IPS-15b (cell line): ENCODE data around the gene TBC1D4.

Experiments used
- H3K27me3 ChIP-seq: one replicate; pipeline ENCODE4 v1.6.1; 2013; ENCODE audit warnings: low read length; ENCODE audit not compliant: control insufficient read depth, insufficient read depth
- H3K36me3 ChIP-seq: one replicate; pipeline ENCODE4 v1.6.1; 2013; ENCODE audit warnings: low read length; ENCODE audit not compliant: control insufficient read depth, insufficient read depth
- H3K4me1 ChIP-seq: one replicate; pipeline ENCODE4 v1.6.1; 2013; ENCODE audit warnings: mild to moderate bottlenecking, low read length; ENCODE audit not compliant: control insufficient read depth, insufficient read depth
- H3K4me3 ChIP-seq: one replicate; pipeline ENCODE4 v1.5.1; 2013; ENCODE audit warnings: low read depth, low read length
- H3K9ac ChIP-seq: one replicate; pipeline ENCODE4 v1.6.1; 2013; ENCODE audit warnings: low read depth, mild to moderate bottlenecking, low read length
- H3K9me3 ChIP-seq: one replicate; pipeline ENCODE4 v1.6.1; 2013; ENCODE audit warnings: mild to moderate bottlenecking, low read length; ENCODE audit not compliant: control insufficient read depth, insufficient read depth

Gene TBC1D4

DNA sequence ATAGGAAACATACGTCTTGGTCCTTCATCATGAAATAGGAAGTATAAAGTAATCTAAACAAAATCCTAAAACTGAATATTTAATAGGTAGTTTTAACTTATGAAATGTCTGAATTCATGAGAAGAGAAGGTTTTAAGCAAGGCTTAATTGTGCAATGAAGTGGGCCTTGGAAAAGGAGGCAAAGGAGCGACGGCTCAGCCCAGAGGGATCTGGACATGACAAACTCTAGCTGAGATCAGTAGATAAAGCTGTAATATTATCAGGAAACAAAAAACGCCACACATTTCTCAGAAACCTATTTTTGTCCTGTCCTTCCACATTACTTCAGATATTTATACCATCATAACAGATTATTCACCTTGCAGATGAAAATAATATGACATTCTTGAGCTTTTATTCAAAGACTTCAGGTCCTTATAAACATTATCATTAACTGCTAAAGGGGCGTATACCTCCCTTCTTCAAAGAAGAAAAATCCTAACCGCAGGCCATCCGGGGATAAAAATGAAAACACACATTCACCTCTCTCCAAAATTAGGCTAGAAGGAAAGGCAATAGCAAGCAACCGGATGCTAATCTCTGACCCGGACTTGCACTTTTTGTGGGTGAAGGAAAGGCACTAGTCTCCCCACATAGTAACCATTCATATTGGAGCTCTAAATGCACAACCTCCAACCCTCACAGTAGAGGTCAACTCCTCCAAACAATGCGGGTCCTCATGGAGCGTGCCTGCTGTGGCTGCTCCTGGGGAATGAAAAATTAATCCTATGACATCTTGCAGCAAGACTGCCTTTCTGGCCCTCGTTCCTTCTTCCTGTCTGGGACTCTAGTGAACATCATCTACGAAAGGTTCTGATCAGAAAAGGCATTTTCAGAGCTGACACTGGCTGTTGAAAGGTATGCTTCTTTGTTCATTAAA, 108.8 kb downstream of the TBC1D4 start:
- no peaks in the 10 kb centered on the region for H3K36me3 ChIP-seq
- no peaks in the 10 kb centered on the region for H3K27me3 ChIP-seq
- no peaks in the 10 kb centered on the region for H3K9me3 ChIP-seq
- H3K4me1 ChIP-seq = no peaks in the 10 kb centered on the region
- no peak overlapping the region for H3K4me3 ChIP-seq
- no peak overlapping the region for H3K9ac ChIP-seq

DNA sequence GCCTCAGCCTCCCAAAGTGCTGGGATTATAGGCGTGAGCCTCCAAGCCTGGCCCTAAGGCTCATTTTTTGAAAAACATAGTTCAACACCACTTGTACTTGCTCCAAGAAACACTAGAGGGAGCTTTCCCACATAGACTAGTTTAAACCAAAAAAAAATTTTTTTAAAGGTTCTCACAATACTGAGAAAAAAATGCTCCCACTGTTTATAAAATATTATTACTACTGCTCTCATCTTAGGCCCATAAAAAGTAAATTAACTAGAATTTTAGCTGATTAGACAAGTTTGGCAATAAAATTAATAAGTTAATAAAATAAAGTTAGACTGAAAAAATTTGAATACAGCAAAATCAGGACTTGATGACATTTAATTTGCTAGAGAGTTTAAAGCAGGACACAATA, 109.5 kb downstream of the TBC1D4 start:
- Histone ChIP-seq H3K4me3 (no peak overlapping the region), H3K36me3 (no peaks in the 10 kb centered on the region), H3K27me3 (no peaks in the 10 kb centered on the region), H3K4me1 (no peaks in the 10 kb centered on the region), H3K9me3 (no peaks in the 10 kb centered on the region), H3K9ac (no peak overlapping the region)

DNA sequence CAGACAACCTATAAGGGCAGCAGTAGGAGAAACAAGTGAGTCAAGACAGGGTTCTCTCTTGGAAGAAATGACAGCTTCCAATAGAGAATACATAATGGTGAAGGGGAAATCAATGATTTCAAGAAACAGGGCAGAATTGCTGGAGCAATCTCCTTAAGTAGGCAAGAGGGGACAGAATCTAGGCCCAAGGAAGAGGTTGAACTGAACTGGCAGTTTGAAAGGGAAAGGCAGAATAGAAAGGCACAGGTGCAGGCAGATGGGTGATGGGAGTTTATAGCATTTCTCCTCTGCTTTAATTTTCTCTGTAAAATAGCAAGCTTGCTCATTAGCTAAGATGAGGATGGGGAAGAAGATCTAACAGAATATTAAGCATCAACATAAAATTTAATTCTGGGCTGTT, 110.8 kb downstream of the TBC1D4 start:
- H3K27me3 ChIP-seq = no peaks in the 10 kb centered on the region
- no peak overlapping the region for H3K4me3 ChIP-seq
- no peaks in the 10 kb centered on the region for H3K9me3 ChIP-seq
- H3K9ac ChIP-seq = no peak overlapping the region
- H3K36me3 ChIP-seq = no peaks in the 10 kb centered on the region
- no peaks in the 10 kb centered on the region for H3K4me1 ChIP-seq

DNA sequence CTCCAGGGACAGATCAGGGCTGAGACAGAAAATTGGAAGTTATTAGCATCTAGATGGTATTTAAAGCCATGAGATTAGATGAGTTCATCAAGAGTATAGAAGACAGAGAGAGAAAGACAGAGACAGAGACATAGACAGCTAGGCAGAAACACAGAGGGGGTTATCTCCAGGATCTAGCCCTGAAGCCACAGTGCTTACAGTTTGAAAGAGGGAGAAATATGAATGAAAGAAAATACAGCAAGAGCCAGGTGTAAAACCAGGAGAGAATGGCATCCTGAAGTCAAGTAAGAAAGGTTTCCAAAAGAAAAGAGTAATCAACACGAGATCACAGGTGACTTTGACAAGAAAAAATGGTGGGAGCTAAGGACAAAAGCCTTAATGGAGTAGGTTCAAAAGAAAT, 111.2 kb downstream of the TBC1D4 start:
- Histone ChIP-seq H3K9ac (no peak overlapping the region), H3K27me3 (no peaks in the 10 kb centered on the region), H3K9me3 (no peaks in the 10 kb centered on the region), H3K4me1 (no peaks in the 10 kb centered on the region), H3K4me3 (no peak overlapping the region), H3K36me3 (no peaks in the 10 kb centered on the region)

DNA sequence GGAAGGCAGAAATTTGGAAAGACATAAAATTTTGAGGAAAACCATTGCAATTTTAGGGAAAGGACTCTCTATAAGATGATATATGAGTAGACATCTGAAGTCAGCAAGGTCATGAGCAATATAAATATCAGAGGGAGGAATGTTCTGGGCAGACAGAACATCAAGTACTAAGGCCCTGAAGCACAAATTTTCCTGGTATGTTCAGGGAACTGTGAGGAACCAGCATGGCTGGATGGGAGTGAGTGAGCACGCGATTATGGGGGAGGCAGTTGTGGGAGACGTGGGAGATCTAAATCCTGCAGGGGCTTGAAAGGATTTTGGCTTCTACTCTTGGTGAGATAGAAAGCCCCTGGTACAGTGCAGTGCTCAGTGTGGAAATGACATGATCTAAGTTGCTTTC, 112.0 kb downstream of the TBC1D4 start:
- Histone ChIP-seq H3K9ac (no peak overlapping the region), H3K4me3 (no peak overlapping the region), H3K9me3 (no peaks in the 10 kb centered on the region), H3K4me1 (no peaks in the 10 kb centered on the region), H3K27me3 (no peaks in the 10 kb centered on the region), H3K36me3 (no peaks in the 10 kb centered on the region)

DNA sequence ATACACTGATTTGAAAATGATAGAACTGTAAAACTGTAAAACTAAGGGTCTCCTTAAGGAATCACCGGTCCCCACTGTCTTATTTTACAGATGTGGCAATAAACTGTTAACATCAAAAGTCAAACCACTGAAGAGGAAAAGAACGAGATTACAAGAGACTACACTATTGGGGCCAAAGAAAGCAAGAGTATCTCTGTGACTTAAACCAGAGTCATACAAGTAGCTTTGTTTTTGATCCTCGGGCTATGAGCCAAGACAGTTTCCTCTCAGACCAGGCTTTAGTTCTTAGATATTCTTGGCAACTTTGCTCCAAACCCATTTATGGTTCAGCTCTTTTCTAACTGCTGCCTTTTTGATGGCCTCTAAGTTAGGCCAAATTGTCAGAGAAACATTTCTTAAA, 113.8 kb downstream of the TBC1D4 start:
- Histone ChIP-seq H3K4me3 (no peak overlapping the region), H3K9me3 (no peaks in the 10 kb centered on the region), H3K27me3 (no peaks in the 10 kb centered on the region), H3K9ac (no peak overlapping the region), H3K36me3 (no peaks in the 10 kb centered on the region), H3K4me1 (no peaks in the 10 kb centered on the region)

DNA sequence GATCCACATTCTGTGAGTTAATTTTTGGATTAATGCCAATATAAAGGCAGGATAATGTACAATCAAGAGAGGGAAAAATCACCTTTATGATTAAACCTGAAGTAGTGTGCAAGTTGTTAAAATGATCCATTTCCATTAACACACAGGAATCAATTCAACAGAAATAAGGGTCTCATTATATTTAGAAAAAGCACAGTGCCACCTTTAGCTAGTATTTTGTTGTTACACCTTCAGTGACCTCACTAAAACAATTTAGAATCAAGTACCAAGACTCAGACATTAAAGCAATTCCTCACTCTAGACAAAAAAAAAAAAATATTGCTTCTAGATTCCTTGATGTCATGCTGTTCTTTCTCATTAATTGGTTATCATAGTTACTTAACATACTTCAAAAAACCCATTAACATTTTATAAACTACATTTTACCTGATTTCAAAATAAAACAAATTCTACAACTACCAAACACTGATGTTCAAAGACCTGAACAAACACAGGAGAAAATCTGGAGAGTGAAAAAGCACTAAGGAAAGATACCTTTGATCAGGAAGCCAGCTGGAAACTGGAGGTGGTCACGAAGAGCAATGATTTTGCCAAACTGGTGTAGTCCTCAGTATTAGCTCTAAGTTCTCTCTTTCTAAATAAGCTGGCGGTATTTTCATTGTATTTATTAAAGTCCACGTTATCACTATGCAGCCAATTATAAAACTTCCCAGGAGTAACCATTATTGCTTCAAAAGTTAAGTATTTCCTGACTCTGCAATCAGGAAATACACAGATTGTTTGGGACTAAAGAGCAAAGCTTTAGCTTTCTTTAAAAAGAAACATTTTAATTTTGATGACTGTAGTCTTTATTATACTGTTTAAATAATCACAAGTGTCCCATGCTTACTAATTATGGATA, 115.3 kb downstream of the TBC1D4 start:
- H3K9me3 ChIP-seq = no peaks in the 10 kb centered on the region
- no peaks in the 10 kb centered on the region for H3K4me1 ChIP-seq
- no peaks in the 10 kb centered on the region for H3K36me3 ChIP-seq
- H3K9ac ChIP-seq = no peak overlapping the region
- no peak overlapping the region for H3K4me3 ChIP-seq
- H3K27me3 ChIP-seq = no peaks in the 10 kb centered on the region

DNA sequence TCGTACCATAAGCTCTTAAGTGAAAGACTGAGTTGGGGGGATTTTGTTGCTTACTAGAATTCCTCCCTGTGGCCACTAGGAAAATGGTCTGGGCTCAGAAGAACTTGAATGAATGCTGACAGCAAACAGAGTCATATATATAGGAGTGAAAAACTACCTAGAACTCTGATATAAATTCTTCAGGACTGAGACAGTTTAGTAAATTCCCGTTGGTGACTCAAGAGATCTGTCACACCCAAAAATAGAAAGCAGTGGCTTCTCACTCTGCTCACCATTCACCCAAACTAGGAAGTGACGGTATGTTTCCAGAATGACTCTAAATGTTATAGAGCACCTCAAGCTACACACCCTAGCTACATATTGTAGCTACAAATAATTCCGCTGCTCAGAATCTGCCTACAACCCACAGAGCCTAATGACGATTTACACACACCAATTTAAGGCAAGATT, 116.2 kb downstream of the TBC1D4 start:
- H3K9me3 ChIP-seq = no peaks in the 10 kb centered on the region
- no peaks in the 10 kb centered on the region for H3K27me3 ChIP-seq
- no peak overlapping the region for H3K4me3 ChIP-seq
- no peaks in the 10 kb centered on the region for H3K36me3 ChIP-seq
- no peak overlapping the region for H3K9ac ChIP-seq
- H3K4me1 ChIP-seq = no peaks in the 10 kb centered on the region

DNA sequence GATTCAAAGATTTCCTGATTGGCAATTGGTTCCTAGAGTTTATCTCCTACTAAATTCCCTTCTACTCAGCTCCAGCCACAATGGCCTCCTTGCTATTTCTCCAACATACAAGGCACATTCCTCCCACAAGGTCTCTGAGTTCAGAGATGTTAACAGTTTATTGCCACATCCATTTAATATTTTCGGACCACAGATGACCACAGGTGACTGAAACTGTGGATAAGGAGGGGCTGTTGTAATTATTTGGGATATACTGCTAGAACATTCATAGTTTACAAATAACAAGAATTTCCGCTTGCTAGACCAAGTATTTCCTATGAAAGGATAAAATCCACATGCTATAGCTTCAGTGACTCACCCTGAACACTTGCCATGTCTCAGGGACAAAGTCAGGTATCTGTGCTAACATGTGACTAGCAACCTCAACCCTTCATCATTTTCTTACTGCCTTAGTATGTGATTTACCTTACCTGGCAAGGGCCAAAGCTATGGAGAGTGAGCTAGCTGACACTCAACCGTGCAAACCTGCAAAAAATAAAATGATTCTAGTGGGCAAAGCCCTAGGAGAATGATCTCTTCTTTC, 117.7 kb downstream of the TBC1D4 start:
- no peaks in the 10 kb centered on the region for H3K4me1 ChIP-seq

DNA sequence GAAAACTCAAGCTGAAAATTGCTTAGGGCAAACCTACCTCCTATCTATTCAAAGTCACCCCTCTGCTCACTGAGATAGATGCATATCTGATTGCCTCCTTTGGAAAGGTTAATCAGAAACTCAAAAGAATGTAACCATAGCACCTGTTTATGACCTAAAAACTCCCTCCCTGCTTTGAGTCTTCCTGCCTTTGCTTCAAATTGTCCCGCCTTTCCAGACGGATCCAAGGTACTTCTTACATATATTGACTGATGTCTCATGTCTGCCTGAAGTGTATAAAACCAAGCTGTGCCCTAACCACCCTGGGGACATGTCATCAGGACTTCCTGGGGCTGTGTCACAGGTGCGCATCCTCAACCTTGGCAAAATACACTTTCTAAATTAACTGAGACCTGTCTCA, 118.6 kb downstream of the TBC1D4 start:
- H3K9me3 ChIP-seq = no peaks in the 10 kb centered on the region
- no peak overlapping the region for H3K9ac ChIP-seq
- H3K36me3 ChIP-seq = no peaks in the 10 kb centered on the region
- no peak overlapping the region for H3K4me3 ChIP-seq
- no peaks in the 10 kb centered on the region for H3K4me1 ChIP-seq
- H3K27me3 ChIP-seq = no peaks in the 10 kb centered on the region

More for the DNA sequence above, 117.7 kb downstream of the TBC1D4 start:
- H3K9ac ChIP-seq = no peak overlapping the region
- H3K9me3 ChIP-seq = no peaks in the 10 kb centered on the region
- no peaks in the 10 kb centered on the region for H3K27me3 ChIP-seq
- no peak overlapping the region for H3K4me3 ChIP-seq
- H3K36me3 ChIP-seq = no peaks in the 10 kb centered on the region

DNA sequence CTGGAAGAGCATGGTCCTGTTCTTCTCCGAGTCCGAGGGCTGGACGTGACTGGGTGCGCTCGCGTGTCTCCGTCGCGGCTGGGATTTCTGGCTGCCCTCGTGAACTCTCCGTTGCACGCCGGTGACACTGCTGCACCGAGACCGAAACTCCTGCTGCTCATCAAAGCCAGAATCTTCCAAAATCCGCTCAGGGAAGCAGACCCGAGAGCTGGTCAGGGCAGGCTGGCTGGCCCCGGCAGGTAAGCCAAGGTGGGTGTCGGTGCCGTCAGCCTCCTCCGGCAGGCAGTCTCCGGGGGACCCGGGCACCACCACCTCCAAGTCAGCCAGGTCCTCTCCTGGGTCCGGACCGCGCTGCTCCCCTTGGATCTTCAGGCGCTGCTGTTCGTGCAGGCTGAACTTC, 119.9 kb downstream of the TBC1D4 start:
- no peaks in the 10 kb centered on the region for H3K27me3 ChIP-seq
- no peak overlapping the region for H3K4me3 ChIP-seq
- no peaks in the 10 kb centered on the region for H3K36me3 ChIP-seq
- H3K9ac ChIP-seq = no peak overlapping the region
- no peaks in the 10 kb centered on the region for H3K4me1 ChIP-seq
- H3K9me3 ChIP-seq = no peaks in the 10 kb centered on the region
